IPS-NIHi7 (cell line): Measurements from ENCODE around the gene KLRF1.
A peak's percentile ranks its signal among the peaks of the same experiment; 100 is the strongest.
"Not testable (repeated sequence)": the region's sequence is repeated elsewhere in the genome, so short reads cannot be mapped to it uniquely, and the experiment has no call there.

Source experiments
- DNase-seq: peaks from one replicate; pipeline ENCODE4 v3.0.0; 2012; ENCODE audit warnings: mixed read lengths; ENCODE audit errors: extremely low spot score

KLRF1 gene

DNA sequence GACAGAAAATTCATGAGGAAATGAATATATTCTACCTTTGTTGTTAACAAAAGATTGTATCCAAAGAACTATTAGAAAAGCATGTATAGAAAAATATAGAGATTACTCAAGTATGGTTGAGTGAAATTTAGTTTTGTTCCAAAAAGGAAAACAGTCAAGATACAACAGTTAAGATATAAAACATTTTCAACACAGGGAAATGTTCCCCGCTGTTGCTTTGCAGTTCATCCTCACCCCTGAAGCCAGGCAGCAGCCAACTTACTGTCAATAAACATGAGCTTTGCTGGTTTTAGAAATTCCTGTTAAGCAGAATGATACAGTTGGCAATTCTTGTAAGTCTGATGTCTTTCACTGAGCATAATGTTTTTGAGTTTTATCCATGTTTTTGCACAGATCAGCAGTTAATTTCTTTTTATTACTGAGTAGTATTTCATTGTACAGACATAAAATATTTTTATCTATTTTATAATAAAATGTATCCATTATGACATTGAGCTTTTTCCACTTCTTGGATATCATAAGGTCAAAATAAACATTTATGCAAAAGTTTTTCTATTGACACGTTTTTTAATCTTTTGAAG is 43.1 kb downstream of the KLRF1 start:
- DNase-seq: no peak

DNA sequence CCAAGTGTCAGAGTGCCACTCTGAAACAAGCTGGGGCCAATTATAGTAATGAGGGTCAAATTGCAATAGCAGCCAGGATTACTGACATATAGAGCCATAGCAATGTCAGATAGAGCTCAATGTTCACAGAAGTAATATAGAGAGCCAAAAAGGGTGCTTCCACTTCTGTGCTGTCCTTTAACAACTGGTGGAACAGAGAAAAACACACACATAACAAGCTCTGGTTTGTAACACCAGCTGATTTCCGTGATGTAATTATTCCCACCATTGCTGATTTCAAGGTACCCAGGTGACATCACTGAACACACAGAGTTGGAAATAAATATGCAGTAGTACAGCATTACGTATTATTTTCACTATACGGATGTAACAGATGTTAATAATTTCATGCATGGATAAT is 44.9 kb downstream of the KLRF1 start:
- DNase-seq: no peak

DNA sequence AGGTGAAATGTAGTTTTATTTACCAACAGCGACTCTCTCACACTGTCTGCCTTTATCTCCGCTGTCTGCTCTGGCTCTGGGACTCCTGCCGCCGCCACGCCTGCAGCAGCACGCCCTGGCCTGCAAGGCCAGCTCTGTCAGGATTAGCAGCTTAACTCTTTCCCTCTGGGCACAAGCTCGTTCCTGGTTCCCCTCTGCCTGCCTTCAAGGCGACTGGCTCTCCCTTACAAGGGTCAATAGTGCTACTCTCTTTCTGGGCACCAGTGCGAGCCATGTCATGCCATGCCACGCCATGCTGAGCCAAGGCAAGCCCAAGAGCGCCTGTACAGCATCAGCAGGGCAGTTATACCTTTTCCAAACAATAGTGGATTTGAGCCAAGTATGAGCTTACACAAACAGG is 45.5 kb downstream of the KLRF1 start:
- DNase-seq: peak; percentile 11

DNA sequence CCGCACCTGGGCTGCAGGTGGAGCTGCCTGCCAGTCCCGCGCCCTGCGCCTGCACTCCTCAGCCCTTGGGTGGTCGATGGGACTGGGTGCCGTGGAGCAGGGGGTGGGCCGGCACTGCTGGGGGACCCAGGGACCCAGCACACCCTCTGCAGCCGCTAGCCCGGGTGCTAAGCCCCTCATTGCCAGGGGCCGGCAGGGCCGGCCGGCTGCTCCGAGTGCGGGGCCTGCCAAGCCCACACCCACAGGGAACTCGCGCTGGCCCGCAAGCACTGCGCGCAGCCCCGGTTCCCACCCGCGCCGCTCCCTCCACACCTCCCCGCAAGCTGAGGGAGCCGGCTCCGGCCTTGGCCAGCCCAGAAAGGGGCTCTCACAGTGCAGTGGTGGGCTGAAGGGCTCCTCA is 48.8 kb downstream of the KLRF1 start:
- DNase-seq: not testable (repeated sequence)

DNA sequence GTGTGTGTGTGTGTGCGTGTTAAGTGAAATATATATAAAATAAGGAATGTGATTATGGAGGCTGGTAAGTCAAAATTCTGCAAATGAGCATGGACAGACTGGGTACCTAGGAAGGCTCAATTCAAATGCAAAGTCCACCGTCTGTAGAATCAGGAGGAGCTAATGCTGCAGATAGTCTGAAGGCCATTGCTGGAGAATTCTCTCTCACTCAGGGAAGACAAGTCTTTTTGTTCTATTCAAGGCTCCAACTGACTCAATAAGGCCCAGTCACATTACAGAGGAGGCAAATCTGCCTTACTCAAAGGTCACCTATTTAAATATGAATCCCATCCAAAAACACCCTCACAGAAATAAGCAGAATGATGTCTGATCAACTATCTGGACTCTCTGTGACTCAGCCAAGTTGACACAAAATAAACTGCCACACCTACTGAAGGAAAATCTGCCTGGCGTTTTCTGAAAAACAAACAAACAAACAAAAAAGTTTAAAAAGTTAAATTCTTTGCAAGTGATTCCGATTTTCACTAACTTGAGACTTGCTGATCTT is 53.3 kb downstream of the KLRF1 start:
- no peak for DNase-seq

DNA sequence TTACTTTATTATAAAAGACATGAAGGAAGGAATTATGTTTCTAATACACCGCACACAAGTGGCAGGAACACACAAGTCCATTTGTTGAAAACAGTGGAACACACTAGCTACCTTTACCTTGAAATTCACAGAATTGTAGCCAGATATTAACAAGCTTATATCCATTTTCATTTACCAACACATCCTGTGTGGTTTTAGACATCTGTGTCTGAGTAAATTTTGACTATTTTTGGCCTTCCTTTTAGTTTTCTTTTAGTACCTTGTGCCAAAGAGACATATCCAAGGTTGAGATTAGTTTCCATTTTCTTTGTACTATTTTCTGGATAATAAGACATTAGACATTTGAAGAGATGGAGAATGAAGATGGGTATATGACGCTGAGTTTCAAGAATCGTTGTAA is 54.0 kb downstream of the KLRF1 start, which contains the start of gene KLRF2:
TSS of gene KLRF2 (plus strand) at position 244 of the 400 bp plus-strand sequence. CDS start at position 351, 107 bp downstream.
- no peak for DNase-seq

DNA sequence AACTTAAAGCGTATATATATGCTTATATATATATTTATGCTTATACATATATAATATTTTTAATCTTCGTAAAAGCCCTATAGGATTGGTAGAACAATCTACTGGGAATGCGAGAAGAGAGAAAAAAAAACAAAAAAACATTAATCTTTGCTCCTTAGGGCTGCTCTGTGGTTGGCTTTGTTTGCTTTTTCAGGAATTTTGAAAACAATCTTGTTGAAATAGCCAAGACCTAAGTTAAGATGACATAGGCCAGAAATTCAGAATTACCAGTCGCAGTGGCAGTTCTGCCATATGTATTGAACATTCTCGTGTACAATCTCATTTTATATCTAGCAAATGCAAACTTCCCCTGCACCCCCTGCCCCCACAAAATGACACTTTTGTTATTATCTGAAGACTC is 54.7 kb downstream of the KLRF1 start:
- no peak for DNase-seq

DNA sequence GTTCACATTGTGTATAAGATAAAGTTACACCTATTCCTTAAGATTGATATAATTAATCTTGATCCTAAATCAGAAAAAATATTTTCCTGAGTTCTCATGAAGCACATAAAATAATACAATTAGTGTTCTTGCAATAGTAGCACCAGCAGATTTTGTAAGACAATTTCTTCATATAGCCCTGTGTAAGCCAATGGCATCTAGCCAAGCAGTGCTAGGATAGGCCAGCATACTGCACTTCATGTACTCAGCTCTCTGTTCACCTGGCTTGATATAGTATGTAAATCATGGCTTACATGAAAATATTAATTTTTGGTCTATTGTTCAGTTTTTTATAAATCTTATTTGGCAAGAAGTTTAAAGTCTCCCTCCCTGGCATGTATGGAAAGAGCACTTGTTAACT is 55.9 kb downstream of the KLRF1 start:
- no peak for DNase-seq

DNA sequence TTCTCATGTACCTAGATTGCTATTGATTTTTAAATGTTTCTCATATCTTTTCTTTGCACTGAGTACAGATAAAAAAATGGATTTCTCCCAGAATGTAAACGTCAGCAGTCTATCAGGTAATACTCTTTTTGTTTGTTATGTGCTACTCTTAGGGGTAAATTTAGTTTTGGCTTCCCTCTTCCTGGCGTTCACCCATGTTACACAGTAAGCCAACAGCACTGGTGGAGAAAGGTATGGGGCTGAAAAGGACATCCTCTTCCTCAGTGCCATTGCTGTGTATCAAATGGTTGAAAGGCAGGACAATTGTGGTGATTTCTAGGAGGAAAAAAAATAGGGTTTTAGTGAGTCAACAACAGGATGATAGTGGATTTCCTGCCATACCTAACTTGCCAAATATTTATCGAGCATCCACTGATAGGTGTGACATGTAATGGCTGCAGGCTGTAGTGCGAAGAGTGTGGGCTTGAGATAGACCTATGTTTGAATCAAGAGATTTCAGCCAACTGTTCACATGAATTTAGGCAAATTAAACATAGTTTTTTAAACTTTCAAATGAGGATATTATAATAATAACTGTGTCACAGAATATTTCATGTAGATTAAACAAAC is 61.5 kb downstream of the KLRF1 start:
- no peak for DNase-seq
